Measurements from ENCODE around the gene IL17RD.

DNA sequence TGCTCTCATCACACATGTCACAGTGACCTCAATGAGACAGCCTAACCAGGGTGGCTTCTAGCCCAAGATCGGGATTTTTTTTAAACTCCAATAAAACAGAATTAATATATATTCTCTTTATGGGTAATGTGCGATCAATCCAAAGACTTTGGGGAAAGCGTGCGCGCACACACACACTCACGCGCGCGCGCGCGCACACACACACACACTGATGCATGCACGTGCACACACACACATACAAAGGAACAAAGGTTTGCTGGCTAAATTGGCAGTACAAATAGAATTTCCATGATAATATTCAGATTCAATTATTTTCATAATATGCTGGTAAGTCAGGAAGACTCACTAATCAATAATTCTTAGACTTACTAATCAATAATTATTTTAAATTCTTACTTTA, 19.3 kb downstream of the IL17RD start:
- no peak for TF ChIP-seq TCF7L2 (IDR thresholded peaks at IDR 0.05; ENCODE audit: low read depth, low read length)
- no peak for TF ChIP-seq SIN3A (IDR thresholded peaks at IDR 0.05; ENCODE audit: borderline replicate concordance, insufficient read depth, low read depth, low read length)
- TF ChIP-seq, protein P1, sequence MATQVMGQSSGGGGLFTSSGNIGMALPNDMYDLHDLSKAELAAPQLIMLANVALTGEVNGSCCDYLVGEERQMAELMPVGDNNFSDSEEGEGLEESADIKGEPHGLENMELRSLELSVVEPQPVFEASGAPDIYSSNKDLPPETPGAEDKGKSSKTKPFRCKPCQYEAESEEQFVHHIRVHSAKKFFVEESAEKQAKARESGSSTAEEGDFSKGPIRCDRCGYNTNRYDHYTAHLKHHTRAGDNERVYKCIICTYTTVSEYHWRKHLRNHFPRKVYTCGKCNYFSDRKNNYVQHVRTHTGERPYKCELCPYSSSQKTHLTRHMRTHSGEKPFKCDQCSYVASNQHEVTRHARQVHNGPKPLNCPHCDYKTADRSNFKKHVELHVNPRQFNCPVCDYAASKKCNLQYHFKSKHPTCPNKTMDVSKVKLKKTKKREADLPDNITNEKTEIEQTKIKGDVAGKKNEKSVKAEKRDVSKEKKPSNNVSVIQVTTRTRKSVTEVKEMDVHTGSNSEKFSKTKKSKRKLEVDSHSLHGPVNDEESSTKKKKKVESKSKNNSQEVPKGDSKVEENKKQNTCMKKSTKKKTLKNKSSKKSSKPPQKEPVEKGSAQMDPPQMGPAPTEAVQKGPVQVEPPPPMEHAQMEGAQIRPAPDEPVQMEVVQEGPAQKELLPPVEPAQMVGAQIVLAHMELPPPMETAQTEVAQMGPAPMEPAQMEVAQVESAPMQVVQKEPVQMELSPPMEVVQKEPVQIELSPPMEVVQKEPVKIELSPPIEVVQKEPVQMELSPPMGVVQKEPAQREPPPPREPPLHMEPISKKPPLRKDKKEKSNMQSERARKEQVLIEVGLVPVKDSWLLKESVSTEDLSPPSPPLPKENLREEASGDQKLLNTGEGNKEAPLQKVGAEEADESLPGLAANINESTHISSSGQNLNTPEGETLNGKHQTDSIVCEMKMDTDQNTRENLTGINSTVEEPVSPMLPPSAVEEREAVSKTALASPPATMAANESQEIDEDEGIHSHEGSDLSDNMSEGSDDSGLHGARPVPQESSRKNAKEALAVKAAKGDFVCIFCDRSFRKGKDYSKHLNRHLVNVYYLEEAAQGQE (IDR thresholded peaks at IDR 0.05; ENCODE audit: insufficient read depth in 1 of 2, low read depth in 2 of 2, low read length in 1 of 2) = no peak

Data from Panc1 (cell line).